HG03108 (cell line): ENCODE results near the gene CD300A.

Source experiments
- ATAC-seq: cut with Tn5 transposase; IDR thresholded peaks from one replicate; pipeline ENCODE4 v1.9.1; 2021; ENCODE audit warnings: moderate library complexity; ENCODE audit not compliant: unreplicated experiment

Gene CD300A

GRCh38 chr17:74454197-74455024, 12.0 kb upstream of the CD300A start:
- ATAC-seq, result peak; percentile 91

DNA sequence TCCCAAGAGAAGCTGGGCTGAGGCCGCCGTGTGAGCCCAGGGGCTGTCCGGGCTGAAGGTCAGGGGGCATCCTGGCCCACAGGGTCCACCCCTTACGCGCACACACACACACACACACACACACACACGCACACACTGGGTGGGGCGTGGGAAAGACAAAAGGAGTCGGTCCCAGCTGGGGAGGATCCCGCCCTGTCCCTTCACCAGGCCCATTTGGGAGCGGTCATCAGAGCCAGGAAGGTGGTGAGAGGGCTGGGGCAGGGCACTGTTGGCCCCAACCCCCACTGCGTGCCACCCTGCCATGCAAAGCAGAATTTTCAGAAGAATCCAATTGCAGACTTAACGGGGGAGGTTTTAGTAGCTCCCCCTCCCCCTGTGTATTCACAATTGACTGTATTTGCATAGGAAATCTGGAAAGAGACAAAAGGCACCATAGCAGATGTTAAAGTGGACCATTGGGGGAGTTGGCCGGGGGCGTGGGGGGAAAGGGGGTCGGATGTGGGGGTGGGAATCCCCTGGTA, 11.3 kb upstream of the CD300A start:
- ATAC-seq, result no peak

- no peak for ATAC-seq
These were observed 10.6 kb upstream of the CD300A start for GRCh38 chr17:74455821-74456220.

- ATAC-seq, result no peak
These were observed 9.2 kb upstream of the CD300A start for GRCh38 chr17:74457146-74457819.

- ATAC-seq, result no peak
These were observed 8.6 kb upstream of the CD300A start for GRCh38 chr17:74457820-74458166.

DNA sequence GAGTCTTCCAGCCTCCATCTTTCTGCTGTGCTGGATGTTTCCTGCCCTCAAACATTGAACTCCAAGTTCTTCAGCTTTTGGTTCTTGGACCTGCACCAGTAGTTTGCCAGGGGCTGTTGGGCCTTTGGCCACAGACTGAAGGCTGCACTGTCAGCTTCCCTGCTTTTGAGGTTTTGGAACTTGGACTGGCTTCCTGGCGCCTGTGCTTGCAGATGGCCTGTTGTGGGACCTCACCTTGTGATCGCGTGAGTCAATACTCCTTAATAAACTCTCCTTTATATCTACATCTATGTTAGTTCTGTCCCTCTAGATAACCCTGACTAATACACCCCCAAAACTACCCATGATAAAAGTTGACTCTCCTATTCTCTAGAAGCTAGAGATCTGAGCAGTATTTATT, 7.6 kb upstream of the CD300A start:
- ATAC-seq, result no peak

DNA sequence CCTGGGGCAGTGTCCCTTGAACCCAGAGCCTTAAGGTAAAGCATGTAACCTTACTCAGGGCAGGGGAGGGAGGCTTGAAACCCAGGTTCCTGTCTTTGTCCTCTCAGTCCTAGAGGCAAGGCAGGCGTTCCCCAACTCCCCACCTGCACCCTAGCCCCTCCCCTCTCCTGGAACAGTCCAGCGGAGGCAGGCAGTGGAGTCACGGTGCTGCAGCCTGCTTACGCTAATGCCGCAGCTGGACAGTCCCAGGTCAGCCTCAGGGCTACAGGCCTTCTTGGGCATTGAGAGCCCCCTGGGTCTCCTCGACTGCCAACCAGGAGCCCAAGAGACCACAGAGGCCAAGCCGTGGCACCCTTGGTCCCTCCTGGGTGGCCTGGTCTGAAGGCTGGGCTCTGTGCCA, 6.8 kb upstream of the CD300A start:
- no peak for ATAC-seq

GRCh38 chr17:74460241-74460640, 6.2 kb upstream of the CD300A start:
- ATAC-seq, result no peak

- no peak for ATAC-seq
These were observed 5.4 kb upstream of the CD300A start for GRCh38 chr17:74460996-74461395.

GRCh38 chr17:74461611-74462010, 4.8 kb upstream of the CD300A start:
- no peak for ATAC-seq

DNA sequence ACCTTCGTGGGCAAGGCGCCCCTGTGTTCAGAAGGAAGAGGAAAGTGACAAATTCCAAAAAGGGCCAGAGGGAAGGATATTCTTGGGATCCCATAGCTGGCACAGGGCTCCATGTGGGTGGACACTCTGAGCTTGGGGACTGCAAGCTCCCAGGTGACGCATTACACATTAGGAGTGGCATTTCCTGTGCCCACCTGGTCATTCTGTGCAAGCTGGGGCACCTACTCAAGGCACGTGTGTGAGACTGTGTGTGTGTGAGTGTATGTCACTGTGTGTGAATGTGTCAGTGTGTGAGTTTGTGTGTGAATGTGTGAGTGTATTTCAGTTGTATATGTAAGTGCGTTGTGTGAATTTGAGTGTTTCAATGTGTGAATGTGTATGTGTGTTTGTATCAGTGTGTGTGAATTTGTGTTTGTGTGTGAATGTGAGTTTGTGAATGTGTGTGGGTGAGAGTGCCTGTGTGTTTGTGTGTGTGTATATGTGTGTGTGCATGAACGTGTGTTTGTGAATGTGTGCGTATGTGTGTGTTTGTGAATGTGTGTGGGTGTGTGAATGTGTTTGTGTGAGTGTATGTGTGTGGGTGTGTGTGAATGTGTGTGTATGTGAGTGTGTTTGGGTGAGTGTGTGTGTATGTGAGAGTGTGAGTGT, 1.6 kb upstream of the CD300A start:
- no peak for ATAC-seq

DNA sequence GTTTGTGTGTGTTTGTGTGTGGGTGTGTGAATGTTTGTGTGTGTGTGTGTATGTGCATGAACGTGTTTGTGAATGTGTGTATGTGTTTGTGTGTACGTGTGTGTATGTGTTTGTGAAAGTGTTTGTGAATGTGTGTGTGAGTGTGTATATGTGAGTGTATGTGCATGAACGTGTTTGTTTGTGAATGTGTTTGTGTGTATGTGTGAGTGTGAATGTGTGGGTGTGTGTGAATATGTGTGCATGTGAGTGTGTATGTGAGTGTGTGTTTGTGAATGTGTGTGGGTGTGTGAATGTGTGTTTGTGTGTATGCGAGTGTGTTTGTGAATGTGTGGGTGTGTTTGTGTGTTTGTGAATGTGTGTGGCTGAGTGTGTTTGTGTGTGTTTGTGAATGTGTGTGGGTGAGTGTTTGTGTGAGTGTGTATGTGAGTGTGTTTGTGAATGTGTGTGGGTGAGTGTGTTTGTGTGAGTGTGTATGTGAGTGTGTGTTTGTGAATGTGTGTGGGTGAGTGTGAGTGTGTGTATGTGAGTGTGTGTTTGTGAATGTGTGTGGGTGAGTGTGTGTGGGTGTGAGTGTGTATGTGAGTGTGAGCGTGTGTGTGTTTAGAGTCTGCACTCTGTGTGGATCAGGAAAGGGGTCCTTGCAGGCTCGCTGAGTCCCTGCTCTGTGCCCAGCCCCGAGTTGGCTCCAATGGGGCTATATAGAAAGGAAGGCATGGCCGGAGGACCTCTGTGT, 890 bp upstream of the CD300A start:
- no peak for ATAC-seq

GRCh38 chr17:74466828-74467184, 372 bp downstream of the CD300A start:
- no peak for ATAC-seq

GRCh38 chr17:74467221-74467951, 952 bp downstream of the CD300A start:
- peak; percentile 46 for ATAC-seq

GRCh38 chr17:74471341-74471740, 4.9 kb downstream of the CD300A start:
- ATAC-seq, result no peak

DNA sequence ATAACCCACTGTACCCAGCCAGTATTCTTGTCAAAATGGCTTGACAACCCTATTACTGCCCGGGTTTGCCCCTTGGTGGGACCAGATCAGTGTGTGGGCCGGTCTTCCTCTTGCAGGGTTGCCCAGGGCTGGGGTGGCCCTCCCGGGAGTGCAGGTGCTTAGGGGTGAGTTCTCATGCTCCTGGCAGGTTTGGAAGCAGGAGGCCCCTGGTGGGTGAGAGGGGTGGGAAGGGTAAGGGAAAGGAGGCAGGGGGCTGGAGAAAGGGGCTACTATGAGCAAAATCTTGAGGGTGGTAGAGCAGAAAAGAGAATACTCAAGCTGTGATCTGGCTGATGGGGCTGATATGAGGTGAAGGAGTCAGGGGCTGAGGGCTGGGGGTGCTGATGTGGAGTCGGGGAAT, 6.5 kb downstream of the CD300A start:
- ATAC-seq, result no peak

DNA sequence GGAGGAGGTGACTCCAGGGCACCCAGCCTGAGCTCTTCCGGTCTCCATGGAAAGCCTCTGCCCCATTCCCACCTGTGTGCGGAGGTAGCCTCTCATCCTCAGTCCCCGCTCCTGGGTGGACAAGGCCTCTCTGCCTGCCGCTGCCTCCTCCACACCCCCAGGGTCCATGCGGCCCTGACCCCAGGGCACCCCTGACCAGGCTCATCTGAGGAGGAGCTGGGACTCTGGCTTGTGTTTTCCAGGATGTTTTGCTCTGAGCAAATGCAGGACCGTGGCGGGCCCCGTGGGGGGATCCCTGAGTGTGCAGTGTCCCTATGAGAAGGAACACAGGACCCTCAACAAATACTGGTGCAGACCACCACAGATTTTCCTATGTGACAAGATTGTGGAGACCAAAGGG, 6.9 kb downstream of the CD300A start:
- ATAC-seq, result no peak

GRCh38 chr17:74474043-74474792, 7.8 kb downstream of the CD300A start:
- ATAC-seq, result no peak

DNA sequence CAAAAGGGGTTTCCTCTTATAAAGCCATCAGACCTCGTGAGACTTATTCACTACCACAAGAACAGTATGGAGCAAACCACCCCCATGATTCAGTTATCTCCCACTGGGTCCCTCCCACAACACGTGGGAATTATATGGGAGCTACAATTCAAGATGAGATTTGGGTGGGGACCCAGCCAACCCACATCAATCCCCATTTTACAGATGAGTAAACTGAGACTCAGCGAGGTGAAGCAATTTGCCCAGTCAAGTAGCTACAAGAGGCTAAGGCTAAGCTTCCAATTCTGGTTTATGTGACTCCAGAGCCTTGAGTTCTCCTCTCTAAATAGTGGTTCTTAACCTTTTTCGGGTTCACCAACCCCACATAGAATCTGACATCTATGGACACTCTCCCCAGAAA, 8.8 kb downstream of the CD300A start:
- ATAC-seq, result no peak

DNA sequence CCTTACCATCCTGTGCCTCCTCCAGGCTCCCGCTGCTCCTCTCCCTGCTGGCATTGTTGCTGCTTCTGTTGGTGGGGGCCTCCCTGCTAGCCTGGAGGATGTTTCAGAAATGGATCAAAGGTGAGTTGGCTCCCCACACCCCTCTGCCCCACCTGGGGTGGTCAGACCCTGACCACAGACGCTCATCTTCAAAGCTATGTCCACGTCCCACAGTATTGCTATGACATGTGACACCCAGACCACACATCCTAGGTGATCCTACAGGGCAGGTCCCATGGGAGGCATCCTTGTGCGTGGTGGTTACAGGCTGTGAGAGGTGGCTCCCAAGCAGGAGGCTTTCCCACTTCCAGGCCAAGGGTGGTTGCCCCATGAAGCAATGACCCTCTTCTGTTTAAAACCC, 11.0 kb downstream of the CD300A start:
- ATAC-seq, result no peak
